NCI-H146 (cell line): Measurements from ENCODE around the gene TMEM53.
A peak's percentile ranks its signal among the peaks of the same experiment; 100 is the strongest.
"Not testable (repeated sequence)": the region's sequence is repeated elsewhere in the genome, so short reads cannot be mapped to it uniquely, and the experiment has no call there.

Experiments used
- DNase-seq: peaks from one replicate; lab custom pipeline; 2025; lab: John Stamatoyannopoulos, UW

The TMEM53 gene

DNA sequence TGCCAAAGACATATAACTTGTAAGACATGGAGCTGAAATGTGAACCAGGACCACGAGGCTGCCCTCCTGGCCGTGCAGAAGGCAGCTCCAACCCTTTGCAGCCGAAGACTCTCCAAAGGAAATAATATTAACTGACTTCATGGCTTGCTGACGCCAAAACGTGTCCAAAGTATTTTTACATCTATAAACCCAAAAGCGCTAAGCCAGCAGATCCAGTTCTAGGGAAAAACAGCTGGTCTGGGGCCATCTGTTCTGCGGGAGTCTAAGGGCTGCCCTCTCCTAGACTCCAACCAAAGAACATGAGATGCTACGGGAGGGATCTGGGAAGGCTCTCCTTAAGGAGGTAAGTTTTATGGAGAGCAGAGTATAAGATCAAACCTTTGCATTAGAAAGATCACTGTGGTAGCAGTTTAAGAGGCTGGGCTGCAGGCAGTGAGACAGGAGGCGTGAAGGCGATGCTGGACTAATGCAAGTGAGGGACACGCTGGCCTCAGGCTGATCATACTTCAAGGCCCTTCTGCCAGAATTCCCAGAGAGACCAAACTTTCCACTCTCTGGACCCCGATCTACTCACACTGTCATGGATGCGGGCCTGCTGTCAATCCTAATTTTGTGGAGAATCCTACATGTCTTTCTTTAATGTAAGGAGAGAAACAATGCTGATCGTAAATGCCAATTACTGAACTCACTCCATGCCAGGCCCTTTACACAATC, 1.2 kb downstream of the TMEM53 start:
- no peak for DNase-seq

DNA sequence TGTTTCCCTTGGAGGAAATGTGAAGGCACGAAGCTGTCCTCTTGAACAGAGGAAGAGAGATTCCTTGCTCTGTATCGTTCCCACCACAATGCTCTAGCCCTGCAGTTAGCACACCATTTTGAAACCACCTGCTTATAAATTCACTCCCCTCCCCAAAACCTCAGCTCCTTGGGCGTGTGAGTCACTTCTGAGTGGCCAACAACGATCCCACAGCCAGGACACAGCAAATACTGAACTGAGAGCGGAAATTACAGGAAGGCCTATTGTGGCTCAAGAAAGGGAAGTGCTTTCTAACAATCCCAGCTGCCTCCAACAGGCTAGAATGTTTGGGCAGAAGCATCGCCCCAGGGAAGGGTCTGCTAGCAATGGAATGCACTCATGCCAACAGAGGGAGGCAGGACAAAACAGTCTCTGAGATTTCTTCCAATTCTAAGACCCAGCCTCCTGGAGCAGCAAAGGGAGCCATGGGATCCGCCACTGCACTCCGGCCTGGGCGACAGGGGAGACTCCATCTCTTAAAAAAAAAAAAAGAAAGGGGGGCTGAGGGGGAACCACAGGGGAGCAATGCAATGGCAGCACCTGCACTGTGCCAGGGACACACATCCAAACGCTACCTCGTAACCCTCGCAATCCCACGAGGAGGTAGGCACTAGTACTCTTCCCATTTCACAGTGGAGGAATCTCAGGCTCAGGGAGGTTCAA, 1.9 kb downstream of the TMEM53 start:
- no peak for DNase-seq

DNA sequence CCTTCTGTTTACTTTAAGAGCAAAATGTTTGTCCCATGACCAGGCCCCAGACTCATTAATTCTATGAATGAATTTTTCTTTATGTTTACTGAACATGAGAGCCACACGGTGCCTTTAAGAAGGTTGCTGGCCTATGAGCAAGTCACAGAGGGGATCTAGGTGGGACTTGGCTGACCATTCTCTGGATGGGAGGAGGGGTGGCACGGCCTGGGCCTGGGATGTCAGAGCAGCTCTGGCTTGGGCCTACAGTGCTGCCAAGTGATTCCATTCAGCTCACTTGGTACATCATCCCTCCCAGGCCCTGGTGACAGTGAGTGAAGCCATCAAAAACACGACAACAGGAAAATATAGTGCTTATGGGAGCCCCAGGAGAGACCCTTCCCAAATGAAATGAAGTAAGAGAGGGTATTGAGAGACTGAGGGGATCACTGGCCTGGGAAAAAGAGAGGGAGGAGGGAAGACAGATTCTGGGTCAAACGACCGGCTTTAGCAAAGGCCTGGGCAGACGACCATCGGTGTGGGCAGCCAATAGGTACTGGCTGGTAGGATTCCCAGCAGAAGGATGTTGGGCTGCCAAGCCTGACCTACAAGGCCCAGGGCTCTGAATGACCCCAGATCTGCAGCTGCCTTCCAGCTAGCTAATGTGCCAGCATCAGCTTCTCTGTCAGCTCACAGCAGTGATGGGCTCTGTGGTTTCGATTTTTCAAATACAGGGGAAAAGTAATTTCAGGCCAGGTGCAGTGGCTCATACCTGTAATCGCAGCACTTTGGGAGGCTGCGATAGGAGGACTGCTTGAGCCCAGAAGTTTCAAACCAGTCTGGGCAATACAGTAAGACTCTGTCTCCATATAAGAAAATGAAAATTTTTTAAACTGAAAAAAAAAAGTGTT, 3.3 kb downstream of the TMEM53 start:
- no peak for DNase-seq

DNA sequence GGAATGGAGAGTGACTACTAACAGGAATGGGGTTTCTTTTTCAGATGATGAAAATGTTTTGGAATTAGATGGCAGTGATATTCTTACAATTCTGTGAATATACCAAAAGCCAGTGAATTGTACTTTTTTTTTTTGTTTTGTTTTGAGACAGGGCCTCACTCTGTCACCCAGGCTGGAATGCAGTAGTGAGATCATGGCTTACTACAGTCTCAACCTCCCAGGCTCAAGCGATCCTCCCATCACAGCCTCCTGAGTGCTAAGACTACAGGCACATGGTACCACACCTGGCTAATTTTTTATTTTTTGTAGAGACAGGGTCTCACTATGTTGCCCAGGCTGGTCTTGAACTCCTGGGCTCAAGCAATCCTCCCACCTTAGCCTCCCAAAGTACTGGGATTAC, 7.6 kb downstream of the TMEM53 start:
- DNase-seq: not testable (repeated sequence)

DNA sequence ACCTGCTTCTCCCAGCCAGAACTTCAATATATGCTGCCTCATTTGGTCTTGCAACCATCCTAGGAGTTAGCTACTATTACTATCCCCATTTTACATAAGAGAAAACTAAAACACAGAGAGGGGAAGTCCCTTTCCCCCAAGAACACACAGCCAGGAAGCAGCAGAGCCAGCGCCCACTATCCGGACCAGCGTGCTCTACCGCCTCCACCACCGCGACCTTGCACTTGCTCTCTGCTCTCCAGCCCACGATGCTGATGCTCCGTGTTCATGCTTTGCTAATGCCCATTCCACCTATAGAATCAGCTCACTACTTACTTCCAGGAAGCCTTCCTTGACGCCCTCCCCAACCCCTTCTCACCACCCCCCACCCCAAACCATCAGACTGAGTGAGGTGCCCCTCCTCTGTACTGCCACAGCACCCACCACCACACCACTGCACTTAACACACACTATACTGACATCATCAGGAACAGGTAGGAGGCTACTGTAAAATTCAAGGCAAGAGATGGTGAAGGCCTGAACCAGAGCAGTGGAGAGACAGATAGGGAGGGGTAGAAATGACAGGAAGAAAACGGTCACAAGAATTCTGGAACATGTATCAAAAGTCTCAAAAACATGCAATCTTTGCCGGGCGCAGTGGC, 9.4 kb downstream of the TMEM53 start:
- no peak for DNase-seq

DNA sequence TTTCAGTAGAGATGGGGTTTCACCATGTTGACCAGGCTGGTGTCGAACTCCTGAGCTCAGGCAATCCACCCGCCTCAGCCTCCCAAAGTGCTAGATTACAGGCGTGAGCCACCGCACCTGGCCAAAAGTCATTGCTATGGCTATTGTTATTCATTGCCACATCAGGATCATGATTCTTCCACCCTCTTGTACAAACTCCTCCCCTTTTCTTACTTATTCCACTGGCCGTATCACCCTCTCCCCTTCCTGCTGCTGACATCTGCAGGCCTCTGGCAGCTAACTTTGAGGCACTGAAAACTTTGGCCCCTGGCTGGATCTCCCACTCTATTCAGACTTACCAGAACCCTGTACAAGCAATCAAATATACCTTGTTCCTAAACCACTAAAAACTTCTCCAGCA, 10.9 kb downstream of the TMEM53 start:
- no peak for DNase-seq

DNA sequence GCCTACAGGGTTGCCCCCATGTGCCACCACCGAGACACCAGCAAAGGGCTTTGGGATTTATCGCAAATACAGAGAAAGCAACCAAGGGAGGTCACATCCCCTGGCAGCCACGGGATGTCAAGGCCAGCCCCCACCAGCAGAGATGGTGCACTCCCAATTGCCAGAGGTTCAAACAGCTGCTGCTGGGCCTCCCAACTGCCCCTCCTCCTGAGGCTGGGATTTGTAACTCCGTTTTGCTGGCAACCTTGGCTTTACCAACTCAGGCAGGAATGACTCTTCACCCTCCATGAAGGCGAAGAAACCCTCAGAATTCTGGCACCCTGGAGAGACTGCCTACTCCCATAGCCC, 11.6 kb downstream of the TMEM53 start:
- DNase-seq: no peak

DNA sequence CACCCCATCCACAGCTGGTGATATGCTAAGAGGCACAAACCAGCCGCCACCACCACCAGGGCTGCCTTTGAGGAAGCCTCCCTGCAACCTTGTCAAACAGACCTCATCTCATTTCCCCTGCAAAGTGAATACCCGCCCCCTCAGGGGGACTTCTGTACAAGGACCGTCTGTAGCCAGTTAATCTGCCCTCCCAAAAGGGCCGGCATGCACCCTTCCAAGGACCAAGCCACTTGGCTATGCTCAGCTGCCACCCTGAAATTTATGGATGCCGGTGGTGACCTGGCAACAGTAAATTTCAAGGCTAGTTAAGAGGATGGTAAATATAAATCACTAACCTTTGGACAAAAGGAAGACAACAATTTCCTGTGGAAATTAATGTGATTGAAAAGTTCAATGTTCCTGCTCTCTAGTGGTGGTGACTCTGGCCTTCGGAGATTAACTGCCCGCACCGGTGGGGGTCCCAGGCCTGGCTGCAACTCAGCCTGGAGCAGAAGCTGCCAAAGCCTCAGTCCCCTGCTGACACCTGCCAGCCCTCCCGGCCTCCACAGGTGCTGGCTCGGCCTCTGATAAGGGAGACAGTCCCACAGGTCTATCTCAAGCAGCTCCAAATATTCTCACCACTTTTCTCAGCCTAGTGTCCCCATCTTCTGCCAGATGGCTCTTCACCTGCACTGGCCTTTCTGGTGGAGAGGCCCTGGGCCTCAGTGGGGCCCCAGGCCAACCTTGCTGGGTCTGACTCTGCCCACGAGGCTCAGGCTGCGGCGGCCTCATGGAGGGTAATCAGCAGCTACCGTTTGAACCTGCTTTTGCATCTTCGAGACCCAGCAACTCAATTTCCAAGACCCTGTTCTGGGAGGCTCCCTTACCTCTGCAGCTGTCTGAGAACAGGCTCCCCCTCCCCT, 12.2 kb downstream of the TMEM53 start:
- DNase-seq: peak; percentile 3

DNA sequence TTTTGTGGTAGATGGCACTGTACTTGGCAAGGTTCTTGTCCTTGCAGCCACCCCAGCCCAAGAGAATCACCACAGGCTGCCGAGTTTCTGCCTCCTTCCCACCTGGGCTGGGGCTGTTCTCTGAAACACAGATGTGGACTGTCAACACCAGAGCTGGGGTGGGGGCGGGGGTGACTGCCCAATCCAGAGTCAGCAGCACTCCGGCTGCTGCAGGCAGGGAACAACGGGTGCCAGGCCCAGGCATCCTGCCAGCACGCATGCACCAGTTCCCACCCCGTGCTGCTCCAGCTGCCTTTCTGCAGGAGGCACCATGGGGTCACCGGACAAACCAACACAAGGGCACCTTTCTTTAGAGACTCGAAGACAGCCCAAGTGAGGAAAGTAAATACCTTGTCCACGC, 14.1 kb downstream of the TMEM53 start:
- DNase-seq: peak; percentile 37

DNA sequence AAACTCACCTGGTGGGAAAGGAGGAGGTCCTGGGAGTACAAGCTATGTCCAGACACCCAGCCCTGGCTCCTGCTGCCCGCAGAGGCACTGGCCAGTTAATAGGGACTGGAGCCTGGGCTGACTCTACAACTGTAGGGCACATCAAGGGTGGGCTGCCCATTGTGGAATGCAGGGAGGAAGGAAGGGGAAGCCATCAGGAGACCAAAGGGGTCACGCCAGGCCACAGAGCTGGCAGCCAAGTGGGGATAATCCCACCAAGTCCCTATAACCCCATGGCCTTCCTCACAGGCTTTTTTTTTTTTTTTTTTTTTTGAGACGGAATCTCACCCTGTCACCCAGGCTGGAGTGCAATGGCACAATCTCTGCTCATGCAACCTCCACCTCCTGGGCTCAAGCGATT, 14.7 kb downstream of the TMEM53 start:
- no peak for DNase-seq

DNA sequence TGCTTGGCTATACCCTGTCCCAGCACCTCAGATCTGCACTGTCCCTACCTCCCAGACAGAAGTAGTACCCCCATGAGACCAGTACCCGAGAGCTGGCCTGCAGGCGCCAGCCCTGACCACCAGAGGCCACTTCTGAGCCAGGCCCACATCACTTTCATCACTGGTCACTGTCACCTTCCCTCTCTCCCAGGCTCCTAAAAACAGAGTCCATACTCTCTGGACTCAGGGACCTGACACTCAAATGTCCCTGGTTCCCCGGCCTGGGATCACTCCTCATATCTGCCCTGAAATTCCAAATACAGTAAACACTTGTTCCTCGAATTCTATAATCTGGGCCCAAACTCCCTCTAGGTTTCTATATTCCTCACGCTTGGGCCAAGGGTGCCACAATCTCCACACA, 18.7 kb downstream of the TMEM53 start:
- peak; percentile 18 for DNase-seq

DNA sequence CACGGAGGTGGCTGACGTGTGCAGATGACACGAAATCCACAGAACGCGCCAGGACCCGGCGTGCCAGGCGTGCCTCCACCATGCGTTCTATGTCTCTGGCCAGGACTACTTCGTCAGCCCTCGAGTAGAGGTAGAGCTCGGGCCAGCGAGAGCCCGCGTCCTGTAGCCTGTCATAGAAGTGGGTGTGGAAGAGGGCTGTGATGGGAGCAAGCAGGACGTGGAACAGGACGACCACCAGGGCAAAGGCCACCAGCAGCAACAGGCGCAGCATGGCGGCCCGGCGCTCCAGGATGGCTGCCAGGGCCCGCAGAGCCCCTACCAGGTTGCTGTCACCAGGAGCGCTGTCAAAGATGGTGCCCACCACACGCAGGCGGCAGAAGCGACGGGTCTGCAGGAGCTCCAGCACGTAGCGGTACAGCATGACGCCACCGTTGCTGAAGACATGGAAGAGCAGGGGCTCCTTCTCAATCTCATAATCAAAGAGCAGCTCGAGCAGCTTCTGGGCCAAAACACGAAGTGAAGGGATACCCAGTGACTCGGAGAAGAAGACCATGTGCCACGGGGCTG, 19.6 kb downstream of the TMEM53 start:
- no peak for DNase-seq

DNA sequence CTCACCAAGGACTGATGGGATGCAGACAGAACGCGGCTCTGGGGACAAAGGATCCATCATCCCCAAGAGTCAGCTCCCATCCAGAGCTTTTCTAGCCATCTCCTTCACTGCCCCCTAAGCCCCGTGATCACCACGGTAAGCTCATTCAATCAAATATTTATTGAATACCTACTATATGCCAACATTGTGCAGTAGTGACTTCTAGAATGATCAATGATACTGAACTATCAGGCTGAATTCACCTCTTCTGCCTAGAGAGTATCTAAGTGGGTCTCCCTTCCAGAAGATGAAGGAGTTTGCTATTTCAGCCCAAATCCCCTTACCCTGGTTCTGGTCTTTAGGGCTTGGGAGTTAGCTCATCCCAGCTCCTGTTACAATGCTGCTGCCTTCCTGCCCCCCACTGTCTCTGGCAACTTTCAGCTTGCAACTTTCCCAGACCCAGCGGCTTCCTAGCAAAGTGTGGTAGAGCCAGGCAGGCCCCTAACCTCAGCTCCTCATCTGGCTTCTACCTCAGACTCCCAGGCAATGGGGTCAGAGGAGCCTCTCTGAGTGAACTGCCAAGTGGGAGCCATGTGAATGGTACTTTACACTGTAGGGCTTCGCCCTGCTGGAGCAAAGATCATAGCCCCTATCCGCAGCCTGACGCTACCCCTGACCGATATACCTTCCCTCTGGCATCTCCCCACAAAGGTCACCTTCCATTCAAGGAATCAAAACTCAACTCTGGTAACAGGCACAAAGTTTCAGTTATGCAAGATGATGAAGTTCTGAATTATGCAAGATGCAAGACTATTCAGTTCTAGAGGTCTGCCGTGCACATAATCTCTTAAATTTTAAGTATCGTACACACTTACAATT, 20.9 kb downstream of the TMEM53 start:
- no peak for DNase-seq

DNA sequence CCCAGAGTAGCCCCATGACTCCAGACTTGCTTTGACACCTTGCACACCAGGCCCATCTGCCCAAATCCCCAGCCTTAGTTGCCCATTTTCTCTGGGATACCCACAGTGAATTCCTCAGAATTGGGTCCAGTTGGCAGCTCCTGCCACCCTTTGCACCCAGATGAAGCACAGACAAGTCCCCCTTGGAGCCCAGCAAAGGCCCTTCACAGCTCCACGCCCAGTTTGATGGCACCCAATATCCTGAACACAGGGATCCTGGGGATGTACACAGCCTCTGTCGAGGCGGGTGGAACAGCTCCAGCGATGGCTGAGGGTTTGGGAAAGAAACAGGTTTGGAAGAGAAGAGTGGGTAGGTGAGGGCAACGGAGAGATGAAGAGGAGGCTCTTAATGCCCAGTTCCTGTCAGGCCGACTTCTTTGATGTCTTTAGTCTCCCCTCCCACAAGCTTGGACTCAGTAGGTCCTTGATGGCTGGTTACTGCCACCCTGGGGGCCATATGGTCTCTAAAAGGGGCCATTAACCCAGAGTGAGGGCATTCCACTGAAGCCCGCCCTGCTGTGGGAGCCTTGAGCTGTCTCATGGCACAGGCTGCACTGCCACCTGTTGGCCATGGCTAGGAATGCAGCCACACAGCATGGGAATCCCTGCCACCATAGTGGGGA, 21.7 kb downstream of the TMEM53 start:
- peak; percentile 49 for DNase-seq

DNA sequence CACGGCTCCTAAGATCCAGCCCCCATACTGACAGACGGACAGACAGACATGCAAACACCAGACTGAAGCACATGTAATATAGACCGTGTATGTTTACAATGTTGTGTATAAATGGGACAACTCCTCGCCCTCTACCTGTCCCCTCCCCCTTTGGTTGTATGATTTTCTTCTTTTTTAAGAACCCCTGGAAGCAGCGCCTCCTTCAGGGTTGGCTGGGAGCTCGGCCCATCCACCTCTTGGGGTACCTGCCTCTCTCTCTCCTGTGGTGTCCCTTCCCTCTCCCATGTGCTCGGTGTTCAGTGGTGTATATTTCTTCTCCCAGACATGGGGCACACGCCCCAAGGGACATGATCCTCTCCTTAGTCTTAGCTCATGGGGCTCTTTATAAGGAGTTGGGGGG, 23.2 kb downstream of the TMEM53 start:
- DNase-seq: no peak

DNA sequence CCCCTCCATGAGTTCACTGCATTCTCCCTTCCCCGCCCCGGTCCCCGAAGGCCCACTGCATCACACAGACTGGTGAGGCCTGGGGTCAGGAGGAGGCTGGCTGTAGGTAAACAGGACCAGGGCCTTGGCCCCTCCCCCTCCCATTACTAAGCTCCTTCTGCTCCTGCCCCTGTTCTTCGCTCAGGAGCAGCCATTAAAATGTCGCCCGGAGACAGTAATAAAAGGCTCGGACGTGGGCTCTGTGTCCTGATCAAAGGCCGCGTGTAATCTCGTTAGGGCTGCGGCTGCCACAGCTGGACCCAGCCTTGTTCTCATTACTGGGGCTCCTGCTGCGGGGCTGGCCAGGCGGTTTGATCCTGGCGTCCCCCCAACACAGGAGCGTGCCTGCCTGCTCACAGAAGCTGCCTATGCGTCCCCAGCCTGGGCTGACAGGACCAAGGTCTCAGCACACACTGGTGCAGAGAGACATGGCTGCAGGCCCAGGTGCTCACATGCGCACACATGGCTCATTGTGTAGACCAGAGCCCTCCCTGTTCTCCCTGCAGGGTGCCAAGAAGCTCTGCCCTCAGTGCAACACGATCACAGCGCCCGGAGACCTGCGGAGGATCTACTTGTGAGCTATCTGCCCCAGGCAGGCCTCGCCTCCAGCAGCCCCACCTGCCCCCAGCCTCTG, 24.0 kb downstream of the TMEM53 start:
- DNase-seq: peak; percentile 63

DNA sequence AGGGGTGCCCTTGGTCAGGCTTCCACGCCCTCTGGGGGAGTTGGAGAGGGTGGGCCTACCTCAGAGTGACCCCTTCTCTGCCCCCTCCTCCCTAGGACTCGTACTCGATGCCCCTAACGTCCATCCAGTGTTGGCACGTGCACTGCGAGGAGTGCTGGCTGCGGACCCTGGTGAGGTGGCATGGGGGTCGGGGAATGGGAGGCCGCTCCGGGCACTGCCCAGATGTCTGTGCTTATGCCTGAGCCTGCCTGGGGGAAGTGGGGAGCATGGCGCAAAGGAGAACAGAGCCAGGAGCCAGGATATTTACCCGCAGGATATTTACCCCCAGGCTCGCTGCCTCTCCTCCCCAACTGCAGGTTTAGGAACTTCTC, 24.5 kb downstream of the TMEM53 start:
- DNase-seq: no peak

DNA sequence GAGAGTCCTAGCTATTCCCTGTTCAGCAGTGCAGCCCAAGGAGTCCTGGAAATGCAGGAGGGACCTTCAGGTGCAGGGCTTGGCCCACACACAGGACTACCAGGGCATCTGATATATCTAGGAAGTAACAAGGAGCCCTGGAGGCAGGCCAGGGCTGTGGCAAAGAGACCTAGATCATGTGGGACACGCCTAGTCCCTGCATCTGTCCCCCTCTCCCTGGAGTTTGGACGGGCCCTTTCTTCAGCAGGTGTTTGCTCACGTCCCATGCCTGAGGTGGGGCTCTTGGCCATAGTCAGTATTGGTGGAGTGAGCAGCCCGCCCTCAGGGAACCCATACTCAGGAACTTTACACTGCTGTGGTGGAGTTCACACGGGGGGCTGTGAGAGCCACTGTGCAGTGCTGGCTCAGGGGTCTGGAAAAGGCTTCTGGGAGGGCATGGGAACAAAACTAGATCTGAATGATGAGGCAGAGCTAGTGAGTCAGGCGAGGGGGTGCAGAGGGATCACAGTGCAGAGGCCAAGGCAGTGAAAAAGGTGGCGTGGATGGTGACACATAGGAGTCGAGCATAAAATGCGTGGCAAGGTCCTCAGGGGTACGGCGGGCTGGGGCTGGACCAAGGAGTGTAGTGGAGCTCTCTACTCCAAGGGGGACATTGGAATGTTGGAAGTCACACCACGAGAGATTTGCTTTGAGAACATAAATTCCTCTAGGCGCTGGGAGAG, 25.6 kb downstream of the TMEM53 start:
- DNase-seq: no peak
